Neural progenitor cell (in vitro differentiated cells): ENCODE measurements around the gene HDAC3. TPM values are rescaled to one million over a fixed set of nuclear protein-coding genes. Genes with fewer than 3 reads are reported as not detected.
A peak's percentile ranks its signal among the peaks of the same experiment; 100 is the strongest.

ENCODE experiments used
- DNase-seq: peaks from one replicate; pipeline ENCODE4 v3.0.0-alpha.2; 2016; ENCODE audit warnings: low spot score
- H2AFZ ChIP-seq: fragments of 200-600 bp; sonication (generic); replicated peaks from 2 replicates; pipeline ENCODE4 v1.6.1; 2016; ENCODE audit warnings: antibody characterized with exemption
- H3F3A ChIP-seq: fragments of 200-600 bp; sonication (generic); 2 replicates; pipeline ENCODE4 v1.6.1; 2016; ENCODE audit warnings: antibody characterized with exemption, low read depth
- H3K27ac ChIP-seq: fragments of 200-600 bp; sonication (generic); 2 replicates; pipeline ENCODE4 v1.5.1; 2016; ENCODE audit warnings: mild to moderate bottlenecking
- H3K27me3 ChIP-seq: fragments of 200-600 bp; sonication (generic); 2 replicates; pipeline ENCODE4 v1.6.1; 2016; ENCODE audit warnings: mild to moderate bottlenecking, moderate library complexity
- H3K36me3 ChIP-seq: fragments of 200-600 bp; sonication (generic); 2 replicates; pipeline ENCODE4 v1.5.1; 2016
- H3K4me1 ChIP-seq: fragments of 200-600 bp; sonication (generic); 2 replicates; pipeline ENCODE4 v1.6.1; 2016; ENCODE audit warnings: mixed run types
- H3K4me2 ChIP-seq: fragments of 200-600 bp; sonication (generic); 2 replicates; pipeline ENCODE4 v1.6.1; 2016
- H3K4me3 ChIP-seq: fragments of 200-600 bp; sonication (generic); 2 replicates; pipeline ENCODE4 v1.5.1; 2016
- H3K79me2 ChIP-seq: fragments of 200-600 bp; sonication (generic); 2 replicates; pipeline ENCODE4 v1.6.1; 2016; ENCODE audit warnings: low read depth
- H3K9ac ChIP-seq: fragments of 200-600 bp; sonication (generic); 2 replicates; pipeline ENCODE4 v1.6.1; 2016
- H3K9me3 ChIP-seq: fragments of 200-600 bp; sonication (generic); 2 replicates; pipeline ENCODE4 v1.5.1; 2016; ENCODE audit warnings: low read depth
- H4K20me1 ChIP-seq: fragments of 200-600 bp; sonication (generic); 2 replicates; pipeline ENCODE4 v1.6.1; 2016; ENCODE audit warnings: low read depth
- H3K27ac Mint-ChIP-seq: 3 replicates; pipeline ENCODE4 v1.8.0; 2021; ENCODE audit warnings: mixed read lengths
- H3K27me3 Mint-ChIP-seq: 2 replicates; pipeline ENCODE4 v1.8.0; 2022; ENCODE audit warnings: low read depth, mild to moderate bottlenecking, inconsistent platforms, moderate library complexity, mixed read lengths; ENCODE audit not compliant: insufficient read depth
- H3K36me3 Mint-ChIP-seq: 3 replicates; pipeline ENCODE4 v1.8.0; 2021; ENCODE audit warnings: mixed read lengths
- H3K4me1 Mint-ChIP-seq: 3 replicates; pipeline ENCODE4 v1.8.0; 2021; ENCODE audit warnings: mixed read lengths
- H3K4me3 Mint-ChIP-seq: 3 replicates; pipeline ENCODE4 v1.8.0; 2021; ENCODE audit warnings: mild to moderate bottlenecking, moderate library complexity, mixed read lengths
- H3K9me3 Mint-ChIP-seq: 3 replicates; pipeline ENCODE4 v1.8.0; 2020; ENCODE audit warnings: mixed read lengths
- CTCF ChIP-seq: fragments of 200-600 bp; sonication (generic); IDR thresholded peaks from 2 replicates; pipeline ENCODE4 v1.5.1; 2017; ENCODE audit warnings: antibody characterized with exemption, mild to moderate bottlenecking
- EZH2 ChIP-seq: fragments of 200-600 bp; sonication (generic); IDR thresholded peaks from 2 replicates; pipeline ENCODE4 v1.6.1; 2017; ENCODE audit warnings: antibody characterized with exemption, mild to moderate bottlenecking, moderate library complexity
- EZH2phosphoT487 ChIP-seq: fragments of 200-600 bp; sonication (generic); IDR thresholded peaks from 2 replicates; pipeline ENCODE4 v1.6.1; 2017; ENCODE audit warnings: antibody characterized with exemption
- total RNA-seq: library from RNA; depleted of rRNA; stranded (reverse); fragments of >200 nt; gene quantifications from 2 replicates; pipeline ENCODE4 v1.2.3, GENCODE V29; 2015; ENCODE audit warnings: low replicate concordance

The HDAC3 gene
- total RNA-seq, 1 donor from 2014 or later, result 57.3 TPM

DNA sequence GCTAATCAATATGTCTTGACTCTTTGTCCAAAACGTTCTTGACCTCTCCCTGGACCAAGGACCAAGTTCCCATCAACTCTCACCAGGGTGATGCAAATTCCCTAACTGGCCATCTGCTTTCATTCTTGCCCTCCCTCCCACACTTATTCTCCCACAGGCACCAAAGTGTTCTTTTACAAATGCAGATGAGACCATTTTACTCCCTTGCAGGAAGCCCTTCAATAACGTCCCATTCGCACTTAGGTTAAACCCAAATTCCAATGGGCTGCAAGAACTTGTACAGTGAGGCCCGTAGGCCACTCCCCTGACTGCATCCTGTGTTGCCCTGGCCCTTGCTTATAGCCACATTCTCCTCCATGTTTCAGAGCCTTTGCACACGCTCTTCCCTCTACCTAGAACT is 38.1 kb upstream of the HDAC3 start:
- Mint-ChIP-seq H3K36me3 (peaks cover 15% of the 10 kb centered on the region), H3K27me3 (no peaks in the 10 kb centered on the region), H3K27ac (no peak overlapping the region), H3K4me3 (no peak overlapping the region), H3K9me3 (no peaks in the 10 kb centered on the region), H3K4me1 (peaks cover 25% of the 10 kb centered on the region)
- no peaks in the 10 kb centered on the region for H3K27me3 ChIP-seq
- H3K4me2 ChIP-seq, result no peak overlapping the region
- DNase-seq, result no peak
- H3K4me1 ChIP-seq, result no peaks in the 10 kb centered on the region
- H3K9ac ChIP-seq, result no peak overlapping the region
- no peaks in the 10 kb centered on the region for H3K36me3 ChIP-seq
- no peaks in the 10 kb centered on the region for H3K79me2 ChIP-seq
- H3K9me3 ChIP-seq, result no peaks in the 10 kb centered on the region
- no peak overlapping the region for H3K4me3 ChIP-seq
- no peak overlapping the region for H3K27ac ChIP-seq
- peaks cover 2% of the 10 kb centered on the region for H4K20me1 ChIP-seq
- TF ChIP-seq EZH2 (no peak), EZH2phosphoT487 (no peak), CTCF (no peak)
- no peak overlapping the region for H2AFZ ChIP-seq
- peaks cover 6% of the 10 kb centered on the region for H3F3A ChIP-seq

GRCh38 chr5:141672841-141673813 is 36.5 kb upstream of the HDAC3 start:
- H3K4me2 ChIP-seq, result no peak overlapping the region
- no peak overlapping the region for H3K27ac ChIP-seq
- peaks cover 22% of the 10 kb centered on the region for H3K4me1 Mint-ChIP-seq
- peak; percentile 49 for DNase-seq
- no peak overlapping the region for H2AFZ ChIP-seq
- peaks cover 6% of the 10 kb centered on the region for H3F3A ChIP-seq
- no peaks in the 10 kb centered on the region for H3K36me3 ChIP-seq
- H3K4me1 ChIP-seq, result no peaks in the 10 kb centered on the region
- TF ChIP-seq CTCF (no peak), EZH2phosphoT487 (no peak), EZH2 (no peak)
- H3K27ac Mint-ChIP-seq, result peak overlapping the region; percentile 36
- no peak overlapping the region for H3K4me3 ChIP-seq
- no peaks in the 10 kb centered on the region for H3K79me2 ChIP-seq
- no peak overlapping the region for H3K9ac ChIP-seq
- H4K20me1 ChIP-seq, result peaks cover 2% of the 10 kb centered on the region
- H3K9me3 ChIP-seq, result no peaks in the 10 kb centered on the region
- no peaks in the 10 kb centered on the region for H3K27me3 ChIP-seq
- H3K9me3 Mint-ChIP-seq, result no peaks in the 10 kb centered on the region
- H3K4me3 Mint-ChIP-seq, result no peak overlapping the region
- H3K27me3 Mint-ChIP-seq, result peaks cover 2% of the 10 kb centered on the region
- peaks cover 14% of the 10 kb centered on the region for H3K36me3 Mint-ChIP-seq

DNA sequence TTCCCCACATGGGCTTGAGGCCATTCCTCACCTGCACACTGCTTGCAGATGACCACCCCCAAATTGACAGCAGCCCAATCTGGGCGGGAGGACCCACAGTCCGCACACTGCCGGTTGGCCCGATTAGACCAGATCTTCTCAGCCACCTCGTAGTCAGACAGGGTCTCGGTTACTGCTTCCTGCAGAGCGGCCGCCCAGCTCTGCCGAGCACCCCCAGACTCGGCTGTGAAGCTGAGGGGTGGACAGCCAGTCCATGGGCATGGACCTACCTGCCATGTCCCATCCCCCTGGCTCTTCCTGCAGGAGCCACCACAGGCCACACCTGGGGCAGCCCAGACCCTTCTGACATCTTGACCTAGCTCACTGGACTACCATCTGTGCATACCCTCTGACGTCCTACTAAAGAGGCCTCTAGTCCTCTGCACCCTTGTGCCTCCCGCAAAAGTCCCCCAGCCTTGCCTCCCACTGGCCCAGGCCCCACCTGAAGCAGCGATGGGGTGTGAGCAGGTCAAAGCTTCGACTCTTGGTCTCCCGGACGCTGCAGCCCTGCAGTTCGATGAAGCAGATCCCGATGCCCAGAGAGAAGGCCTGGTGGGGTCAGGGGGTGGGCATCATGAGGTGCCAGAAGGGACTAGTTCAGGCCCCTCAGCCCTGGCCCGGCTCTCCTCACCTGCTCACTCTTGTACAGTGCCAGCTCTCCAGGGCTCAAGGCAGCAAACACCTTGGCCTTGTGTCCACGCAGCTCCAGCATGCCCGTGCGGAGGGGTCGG is 35.6 kb upstream of the HDAC3 start:
- H3K27me3 Mint-ChIP-seq, result peaks cover 3% of the 10 kb centered on the region
- Histone ChIP-seq H3K79me2 (no peaks in the 10 kb centered on the region), H2AFZ (no peak overlapping the region), H3K9ac (no peak overlapping the region), H3K9me3 (no peaks in the 10 kb centered on the region), H3K27ac (no peak overlapping the region), H3K4me2 (no peak overlapping the region), H3K4me1 (no peaks in the 10 kb centered on the region), H3F3A (peaks cover 2% of the 10 kb centered on the region), H4K20me1 (peaks cover 2% of the 10 kb centered on the region), H3K27me3 (no peaks in the 10 kb centered on the region), H3K36me3 (no peaks in the 10 kb centered on the region), H3K4me3 (no peak overlapping the region)
- H3K27ac Mint-ChIP-seq, result no peak overlapping the region
- H3K9me3 Mint-ChIP-seq, result no peaks in the 10 kb centered on the region
- no peak overlapping the region for H3K4me3 Mint-ChIP-seq
- no peak for DNase-seq
- no peak for TF ChIP-seq EZH2phosphoT487
- TF ChIP-seq EZH2, result no peak
- TF ChIP-seq CTCF, result no peak
- H3K36me3 Mint-ChIP-seq, result peaks cover 10% of the 10 kb centered on the region
- H3K4me1 Mint-ChIP-seq, result peaks cover 20% of the 10 kb centered on the region
